HCT116 (cell line): ENCODE data around the gene SNX22.

Source experiments
- CEBPB ChIP-seq: IDR thresholded peaks from 2 replicates; pipeline ENCODE4 v1.6.1; 2012; ENCODE audit warnings: low read depth
- CTCF ChIP-seq, 3 experiments: fragments of 200-600 bp in 1 of 3; sonication (generic) in 1 of 3; IDR thresholded peaks in 2 of 3; conservative IDR thresholded peaks in 1 of 3; 2 replicates each; pipeline ENCODE4 v1.5.1; 2012 to 2017; ENCODE audit warnings: low read depth in 2 of 3, low read length in 2 of 3, antibody characterized with exemption in 1 of 3, borderline replicate concordance in 1 of 3, control low read depth in 1 of 3, mild to moderate bottlenecking in 1 of 3, mixed read lengths in 1 of 3, mixed run types in 1 of 3, moderate library complexity in 1 of 3; ENCODE audit not compliant: insufficient read depth in 1 of 3
- ELF1 ChIP-seq: IDR thresholded peaks from 2 replicates; pipeline ENCODE4 v1.6.1; 2012; ENCODE audit warnings: low read depth, borderline replicate concordance
- JUND ChIP-seq: IDR thresholded peaks from 2 replicates; pipeline ENCODE4 v1.6.1; 2012
- POLR2A ChIP-seq: IDR thresholded peaks from 2 replicates; pipeline ENCODE4 v1.7.0; 2011; ENCODE audit warnings: borderline replicate concordance; ENCODE audit not compliant: insufficient read depth, insufficient read length; ENCODE audit errors: extremely low read depth
- ZBTB33 ChIP-seq: IDR thresholded peaks from 2 replicates; pipeline ENCODE4 v1.6.1; 2011; ENCODE audit warnings: mild to moderate bottlenecking, low read length, moderate library complexity; ENCODE audit not compliant: insufficient replicate concordance; ENCODE audit errors: extremely low read depth
- TF ChIP-seq, protein P1 (sequence below): IDR thresholded peaks from 2 replicates; pipeline ENCODE4 v1.6.1; 2012

GRCh38 chr15:64130159-64130558 is 21.4 kb upstream of the SNX22 start:
- TF ChIP-seq CEBPB (no peak), JUND (no peak), ZBTB33 (no peak), CTCF (IDR thresholded peaks at IDR 0.05 in 2 of 3, conservative IDR thresholded peaks at IDR 0.05 in 1 of 3; ENCODE audit: borderline replicate concordance in 1 of 3, insufficient read depth in 1 of 3, low read depth in 2 of 3, low read length in 2 of 3) (no peak), POLR2A (no peak), ELF1 (no peak)
- TF ChIP-seq, protein P1, sequence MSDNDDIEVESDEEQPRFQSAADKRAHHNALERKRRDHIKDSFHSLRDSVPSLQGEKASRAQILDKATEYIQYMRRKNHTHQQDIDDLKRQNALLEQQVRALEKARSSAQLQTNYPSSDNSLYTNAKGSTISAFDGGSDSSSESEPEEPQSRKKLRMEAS: no peak
